Measurements from ENCODE around the gene PNLDC1.

Gene PNLDC1

DNA sequence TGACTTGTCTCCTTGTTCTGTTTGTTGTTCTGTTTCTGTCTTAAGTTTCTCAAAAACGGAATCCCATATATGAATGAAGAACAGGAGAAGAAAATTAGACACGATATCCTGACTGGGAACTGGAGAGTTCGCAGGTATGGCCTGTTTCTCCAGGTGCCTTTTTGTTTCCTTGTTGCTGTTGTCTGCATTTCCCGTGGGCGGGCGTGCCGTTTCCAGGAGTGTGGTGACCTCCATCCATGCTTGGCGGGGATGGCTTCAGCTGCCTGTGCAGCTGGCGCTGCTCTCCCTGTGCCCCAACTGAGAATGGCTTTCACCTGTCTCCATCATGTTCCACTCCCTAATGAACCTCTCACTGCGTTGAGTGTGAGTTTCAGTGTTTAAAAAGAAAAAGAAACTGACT lies 4.4 kb downstream of the PNLDC1 start:
- Histone ChIP-seq H3K4me2 (ENCODE audit: low read length) (no peak overlapping the region), H3K79me2 (ENCODE audit: control insufficient read depth, low read length) (no peaks in the 10 kb centered on the region), H3F3A (ENCODE audit: control insufficient read depth, insufficient read depth) (peaks cover 4% of the 10 kb centered on the region; the same call in 1 of the 2 replicates), H3K9me2 (replicated peaks; ENCODE audit: control insufficient read depth, low read length) (no peaks in the 10 kb centered on the region), H3K4me3 (ENCODE audit: low read length) (no peak overlapping the region), H3K9me3 (ENCODE audit: control insufficient read depth, insufficient read depth, low read length) (no peaks in the 10 kb centered on the region), H4K20me1 (ENCODE audit: control insufficient read depth, insufficient read depth, low read depth, low read length) (no peaks in the 10 kb centered on the region), H3K36me3 (ENCODE audit: control insufficient read depth, low read length) (peaks cover 5% of the 10 kb centered on the region), H3K27me3 (ENCODE audit: control insufficient read depth, low read length) (no peaks in the 10 kb centered on the region), H3K4me1 (ENCODE audit: control insufficient read depth, low read length) (no peaks in the 10 kb centered on the region), H3K27ac (ENCODE audit: low read depth, low read length) (no peak overlapping the region)
- TF ChIP-seq, protein P1, sequence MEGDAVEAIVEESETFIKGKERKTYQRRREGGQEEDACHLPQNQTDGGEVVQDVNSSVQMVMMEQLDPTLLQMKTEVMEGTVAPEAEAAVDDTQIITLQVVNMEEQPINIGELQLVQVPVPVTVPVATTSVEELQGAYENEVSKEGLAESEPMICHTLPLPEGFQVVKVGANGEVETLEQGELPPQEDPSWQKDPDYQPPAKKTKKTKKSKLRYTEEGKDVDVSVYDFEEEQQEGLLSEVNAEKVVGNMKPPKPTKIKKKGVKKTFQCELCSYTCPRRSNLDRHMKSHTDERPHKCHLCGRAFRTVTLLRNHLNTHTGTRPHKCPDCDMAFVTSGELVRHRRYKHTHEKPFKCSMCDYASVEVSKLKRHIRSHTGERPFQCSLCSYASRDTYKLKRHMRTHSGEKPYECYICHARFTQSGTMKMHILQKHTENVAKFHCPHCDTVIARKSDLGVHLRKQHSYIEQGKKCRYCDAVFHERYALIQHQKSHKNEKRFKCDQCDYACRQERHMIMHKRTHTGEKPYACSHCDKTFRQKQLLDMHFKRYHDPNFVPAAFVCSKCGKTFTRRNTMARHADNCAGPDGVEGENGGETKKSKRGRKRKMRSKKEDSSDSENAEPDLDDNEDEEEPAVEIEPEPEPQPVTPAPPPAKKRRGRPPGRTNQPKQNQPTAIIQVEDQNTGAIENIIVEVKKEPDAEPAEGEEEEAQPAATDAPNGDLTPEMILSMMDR (IDR thresholded peaks at IDR 0.05; ENCODE audit: low read depth, low read length, poor library complexity, severe bottlenecking) = no peak
- no peak for TF ChIP-seq EZH2phosphoT487 (IDR thresholded peaks at IDR 0.05; ENCODE audit: borderline replicate concordance, low read length)

DNA sequence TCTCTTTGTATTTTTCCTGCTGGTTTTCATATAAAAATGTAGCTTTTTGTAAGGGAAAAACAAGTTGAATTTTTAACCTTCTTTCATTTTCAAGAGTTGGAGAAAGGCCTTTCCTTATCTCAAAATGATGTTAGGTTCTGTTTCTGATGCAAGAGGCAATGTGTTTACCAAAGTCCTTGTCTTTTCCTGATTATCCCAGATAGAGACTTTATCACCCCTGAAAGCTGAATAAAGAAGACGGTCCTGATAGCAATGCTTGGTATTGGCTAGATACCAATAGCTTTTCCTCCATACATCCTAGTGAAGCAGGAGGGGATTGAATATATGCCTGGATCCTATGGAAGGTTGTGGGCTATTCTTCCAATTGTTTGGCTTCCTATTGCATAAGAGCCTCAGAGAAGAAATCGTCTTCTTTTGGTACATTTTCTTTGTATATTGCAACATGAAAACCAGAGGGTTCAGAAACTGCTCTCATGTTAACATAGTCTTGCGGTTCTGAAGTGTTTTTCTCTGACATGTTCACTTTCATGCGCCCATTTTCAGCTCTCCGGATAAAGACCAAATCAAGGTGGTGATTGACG lies 5.5 kb downstream of the PNLDC1 start:
- Histone ChIP-seq H3K9me2 (replicated peaks; ENCODE audit: control insufficient read depth, low read length) (no peaks in the 10 kb centered on the region), H3K9me3 (ENCODE audit: control insufficient read depth, insufficient read depth, low read length) (no peaks in the 10 kb centered on the region), H4K20me1 (ENCODE audit: control insufficient read depth, insufficient read depth, low read depth, low read length) (no peaks in the 10 kb centered on the region), H3K27ac (ENCODE audit: low read depth, low read length) (no peak overlapping the region), H3K36me3 (ENCODE audit: control insufficient read depth, low read length) (no peaks in the 10 kb centered on the region), H3K4me1 (ENCODE audit: control insufficient read depth, low read length) (no peaks in the 10 kb centered on the region), H3K4me3 (ENCODE audit: low read length) (no peak overlapping the region), H3K79me2 (ENCODE audit: control insufficient read depth, low read length) (no peaks in the 10 kb centered on the region), H3K27me3 (ENCODE audit: control insufficient read depth, low read length) (no peaks in the 10 kb centered on the region), H3F3A (ENCODE audit: control insufficient read depth, insufficient read depth) (peaks cover 4% of the 10 kb centered on the region; the same call in 1 of the 2 replicates), H3K4me2 (ENCODE audit: low read length) (no peak overlapping the region)
- no peak for TF ChIP-seq EZH2phosphoT487 (IDR thresholded peaks at IDR 0.05; ENCODE audit: borderline replicate concordance, low read length)
- TF ChIP-seq, protein P1 (IDR thresholded peaks at IDR 0.05; ENCODE audit: low read depth, low read length, poor library complexity, severe bottlenecking) = no peak

DNA sequence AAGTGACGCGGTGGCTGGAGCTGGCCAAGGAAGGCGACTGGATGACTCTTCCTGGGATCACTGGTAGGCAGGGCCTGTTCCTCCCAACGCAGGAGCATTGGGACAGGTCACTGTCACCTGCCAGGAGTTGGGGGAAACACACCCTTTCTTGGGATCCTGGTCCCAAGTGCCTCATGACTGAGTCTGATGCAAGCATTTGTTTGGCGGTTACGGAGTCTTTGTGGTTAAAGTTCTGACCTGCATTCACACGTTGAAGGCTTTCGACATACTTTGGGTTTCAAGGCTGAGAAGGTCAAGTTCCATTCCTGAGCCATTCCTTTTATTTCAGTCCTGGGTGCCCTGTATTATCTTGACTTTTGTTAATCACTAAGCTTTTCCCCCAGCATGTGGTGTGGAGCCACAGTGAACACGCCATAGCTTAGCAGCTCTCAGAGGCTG lies 6.0 kb downstream of the PNLDC1 start:
- Histone ChIP-seq H3K27me3 (ENCODE audit: control insufficient read depth, low read length) (no peaks in the 10 kb centered on the region), H3K4me2 (ENCODE audit: low read length) (no peak overlapping the region), H3K36me3 (ENCODE audit: control insufficient read depth, low read length) (no peaks in the 10 kb centered on the region), H3F3A (ENCODE audit: control insufficient read depth, insufficient read depth) (peaks cover 3% of the 10 kb centered on the region; the same call in 1 of the 2 replicates), H3K4me1 (ENCODE audit: control insufficient read depth, low read length) (no peaks in the 10 kb centered on the region), H3K27ac (ENCODE audit: low read depth, low read length) (no peak overlapping the region), H3K9me2 (replicated peaks; ENCODE audit: control insufficient read depth, low read length) (no peaks in the 10 kb centered on the region), H3K79me2 (ENCODE audit: control insufficient read depth, low read length) (no peaks in the 10 kb centered on the region), H3K9me3 (ENCODE audit: control insufficient read depth, insufficient read depth, low read length) (no peaks in the 10 kb centered on the region), H3K4me3 (ENCODE audit: low read length) (no peak overlapping the region), H4K20me1 (ENCODE audit: control insufficient read depth, insufficient read depth, low read depth, low read length) (no peaks in the 10 kb centered on the region)
- TF ChIP-seq, protein P1 (IDR thresholded peaks at IDR 0.05; ENCODE audit: low read depth, low read length, poor library complexity, severe bottlenecking) = no peak
